HCT116 (cell line): ENCODE results near the gene HDAC5. TPM values are rescaled to one million over a fixed set of nuclear protein-coding genes. Genes with fewer than 3 reads are reported as not detected.

Source experiments
- ATAC-seq: fragments of 200-7000 bp; cut with Tn5 transposase; 2 replicates; pipeline ENCODE4 v1.9.1; 2020; ENCODE audit warnings: mild to moderate bottlenecking, moderate library complexity
- BruUV-seq: library from RNA; stranded (reverse); fragments of 400-500 nt; replicated peaks from 2 replicates; lab custom pipeline; 2021; lab: Mats Ljungman, UMichigan
- CTCF ChIA-PET: fragments of 300-600 bp; sonication (Branson Sonifier 250); formaldehyde crosslinking; loops from one replicate; lab custom pipeline; 2021; ENCODE audit warnings: antibody characterized with exemption; lab: Charles Lee
- POLR2A ChIA-PET: fragments of 300-600, 350-600 bp; sonication (Branson Sonifier 250); formaldehyde crosslinking; loops from one replicate; lab custom pipeline; 2021; ENCODE audit warnings: antibody characterized with exemption; lab: Charles Lee
- RAD21 ChIA-PET, 2 experiments: fragments of 300-600 bp; sonication (Branson Sonifier 250); formaldehyde crosslinking; loops; one replicate each; lab custom pipeline; 2023; ENCODE audit warnings: low total read pairs in 2 of 2; ENCODE audit not compliant: uncharacterized antibody in 2 of 2, unreplicated experiment in 2 of 2, low non-redundant PET in 1 of 2; lab: Charles Lee
- DNase-seq: peaks from one replicate; pipeline ENCODE4 v3.0.0-alpha.2; 2010; ENCODE audit warnings: low read depth, low spot score
- H2AFZ ChIP-seq: fragments of 200-600 bp; shearing (Covaris generic), sonication (generic); 2 replicates; pipeline ENCODE4 v1.6.1; 2017; ENCODE audit warnings: low read depth, mixed run types, mixed read lengths, antibody characterized with exemption, low read length; ENCODE audit not compliant: poor library complexity, severe bottlenecking
- H3K27ac ChIP-seq: 2 replicates; pipeline ENCODE4 v1.5.1; 2012; ENCODE audit warnings: low read depth, low read length
- H3K27me3 ChIP-seq: fragments of 200-600 bp; sonication (generic); 2 replicates; pipeline ENCODE4 v1.6.1; 2016; ENCODE audit warnings: mixed run types, low read length, mixed read lengths; ENCODE audit not compliant: insufficient read depth
- H3K36me3 ChIP-seq, 2 experiments: fragments of 200-500 bp in 1 of 2; fragments of 200-600 bp in 1 of 2; sonication (Bioruptor generic) in 1 of 2; sonication (generic) in 1 of 2; 2 replicates each; pipeline versions ENCODE4 v1.5.1 to v1.6.1; 2014 to 2016; ENCODE audit warnings: low read length in 2 of 2, inconsistent platforms in 1 of 2, mixed read lengths in 1 of 2, mixed run types in 1 of 2; ENCODE audit not compliant: insufficient read depth in 2 of 2, control insufficient read depth in 1 of 2
- H3K4me1 ChIP-seq, 2 experiments: fragments of 200-600 bp in 1 of 2; sonication (generic) in 1 of 2; 2 replicates each; pipeline versions ENCODE4 v1.5.1 to v1.6.1; 2012 to 2017; ENCODE audit warnings: low read length in 2 of 2, inconsistent platforms in 1 of 2, mild to moderate bottlenecking in 1 of 2, mixed read lengths in 1 of 2, mixed run types in 1 of 2, moderate library complexity in 1 of 2; ENCODE audit not compliant: insufficient read depth in 2 of 2, control insufficient read depth in 1 of 2
- H3K4me2 ChIP-seq: fragments of 200-600 bp; sonication (generic); 2 replicates; pipeline ENCODE4 v1.6.1; 2017; ENCODE audit warnings: mixed run types, low read length, mixed read lengths
- H3K4me3 ChIP-seq, 2 experiments: fragments of 200-600 bp in 1 of 2; sonication (generic) in 1 of 2; replicated peaks in 1 of 2; 2 replicates each; pipeline ENCODE4 v1.5.1; 2011 to 2016; ENCODE audit warnings: low read length in 2 of 2, control low read depth in 1 of 2, low read depth in 1 of 2, mild to moderate bottlenecking in 1 of 2, mixed read lengths in 1 of 2, mixed run types in 1 of 2
- H3K79me2 ChIP-seq: fragments of 200-600 bp; sonication (generic); 2 replicates; pipeline ENCODE4 v1.6.1; 2017; ENCODE audit warnings: mild to moderate bottlenecking, mixed run types, low read length, moderate library complexity, mixed read lengths; ENCODE audit not compliant: insufficient read depth
- H3K9ac ChIP-seq: fragments of 200-600 bp; sonication (generic); 2 replicates; pipeline ENCODE4 v1.6.1; 2016; ENCODE audit warnings: low read length, mixed read lengths
- H3K9me2 ChIP-seq: fragments of 200-600 bp; sonication (generic), shearing (Covaris generic); 2 replicates; pipeline ENCODE4 v1.6.1; 2017; ENCODE audit warnings: mixed run types, mild to moderate bottlenecking, moderate library complexity; ENCODE audit not compliant: insufficient read depth
- H3K9me3 ChIP-seq, 2 experiments: fragments of 200-500 bp in 1 of 2; fragments of 200-600 bp in 1 of 2; sonication (Bioruptor generic) in 1 of 2; sonication (generic) in 1 of 2; 2 replicates each; pipeline ENCODE4 v1.6.1; 2014 to 2017; ENCODE audit warnings: low read length in 2 of 2, mixed read lengths in 2 of 2, inconsistent platforms in 1 of 2, low read depth in 1 of 2, mild to moderate bottlenecking in 1 of 2, mixed run types in 1 of 2, moderate library complexity in 1 of 2; ENCODE audit not compliant: control insufficient read depth in 1 of 2, insufficient read depth in 1 of 2
- H4K20me1 ChIP-seq: fragments of 200-600 bp; sonication (generic), shearing (Covaris generic); 2 replicates; pipeline ENCODE4 v1.6.1; 2017; ENCODE audit warnings: mixed run types, mild to moderate bottlenecking, moderate library complexity; ENCODE audit not compliant: insufficient read depth
- CBX3 ChIP-seq: IDR thresholded peaks from 2 replicates; pipeline ENCODE4 v1.6.1; 2012; ENCODE audit warnings: low read depth
- CEBPB ChIP-seq: IDR thresholded peaks from 2 replicates; pipeline ENCODE4 v1.6.1; 2012; ENCODE audit warnings: low read depth
- EGR1 ChIP-seq: IDR thresholded peaks from 2 replicates; pipeline ENCODE4 v1.6.1; 2012; ENCODE audit warnings: low read depth
- ELF1 ChIP-seq: IDR thresholded peaks from 2 replicates; pipeline ENCODE4 v1.6.1; 2012; ENCODE audit warnings: low read depth, borderline replicate concordance
- EZH2phosphoT487 ChIP-seq: fragments of 200-600 bp; IDR thresholded peaks from 2 replicates; pipeline ENCODE4 v1.6.1; 2018; ENCODE audit warnings: antibody characterized with exemption, borderline replicate concordance
- FOSL1 ChIP-seq: IDR thresholded peaks from 2 replicates; pipeline ENCODE4 v1.6.1; 2012; ENCODE audit warnings: low read depth
- JUND ChIP-seq: IDR thresholded peaks from 2 replicates; pipeline ENCODE4 v1.6.1; 2012
- MAX ChIP-seq: IDR thresholded peaks from 2 replicates; pipeline ENCODE4 v1.6.1; 2012
- POLR2A ChIP-seq: IDR thresholded peaks from 2 replicates; pipeline ENCODE4 v1.7.0; 2011; ENCODE audit warnings: borderline replicate concordance; ENCODE audit not compliant: insufficient read depth, insufficient read length; ENCODE audit errors: extremely low read depth
- POLR2AphosphoS5 ChIP-seq: IDR thresholded peaks from 2 replicates; pipeline ENCODE4 v1.6.1; 2011; ENCODE audit warnings: mild to moderate bottlenecking, low read depth, low read length, moderate library complexity
- RAD21 ChIP-seq: IDR thresholded peaks from 2 replicates; pipeline ENCODE4 v1.6.1; 2012; ENCODE audit warnings: low read depth, mild to moderate bottlenecking
- SP1 ChIP-seq: IDR thresholded peaks from 2 replicates; pipeline ENCODE4 v1.6.1; 2012; ENCODE audit warnings: low read depth
- TCF7L2 ChIP-seq: IDR thresholded peaks from 2 replicates; pipeline ENCODE4 v1.7.0; 2011; ENCODE audit warnings: borderline replicate concordance, inconsistent platforms; ENCODE audit not compliant: insufficient read depth, insufficient read length; ENCODE audit errors: extremely low read depth
- YY1 ChIP-seq: IDR thresholded peaks from 2 replicates; pipeline ENCODE4 v1.6.1; 2011; ENCODE audit warnings: low read length, low read depth, moderate library complexity, mild to moderate bottlenecking; ENCODE audit not compliant: insufficient replicate concordance; ENCODE audit errors: extremely low read depth
- ZBTB33 ChIP-seq: IDR thresholded peaks from 2 replicates; pipeline ENCODE4 v1.6.1; 2011; ENCODE audit warnings: mild to moderate bottlenecking, low read length, moderate library complexity; ENCODE audit not compliant: insufficient replicate concordance; ENCODE audit errors: extremely low read depth
- ZNF274 ChIP-seq: fragments of 200-500 bp; sonication (Bioruptor generic); IDR thresholded peaks from 2 replicates; pipeline ENCODE4 v1.6.1; 2014; ENCODE audit warnings: mild to moderate bottlenecking, low read depth, low read length, inconsistent platforms
- intact Hi-C: fragments of 100-400 bp; cut with micrococcal nuclease; formaldehyde crosslinking; loops from 2 replicates; pipeline ENCODE4 v1.10.0; 2022
- total RNA-seq: library from RNA; stranded (reverse); gene quantifications from one replicate; pipeline ENCODE4 v1.2.1, GENCODE V29; 2021; ENCODE audit not compliant: unreplicated experiment

HDAC5 gene
- total RNA-seq, 1 experiment from 2014 or later = 32.9 TPM

GRCh38 chr17:44077595-44077909 is 45.9 kb downstream of the HDAC5 start:
- BruUV-seq = no TSS peak
- intact Hi-C loops = no loop called here
- no peak for DNase-seq
- CTCF ChIA-PET = no interaction called here
- Histone ChIP-seq H3K4me2 (no peak overlapping the region), H3K27ac (no peak overlapping the region), H3K9ac (no peak overlapping the region), H3K4me1 (peaks cover 9 to 12% of the 10 kb centered on the region in 2 experiments), H3K4me3 (no peak overlapping the region), H3K27me3 (no peaks in the 10 kb centered on the region), H3K9me2 (no peaks in the 10 kb centered on the region), H4K20me1 (no peaks in the 10 kb centered on the region), H3K36me3 (peaks cover 10 to 13% of the 10 kb centered on the region in 2 experiments; a peak in 2 of 4 replicates), H2AFZ (no peak overlapping the region), H3K79me2 (peaks cover 6% of the 10 kb centered on the region; the same call in 1 of the 2 replicates), H3K9me3 (no peaks in the 10 kb centered on the region)
- POLR2A ChIA-PET = no interaction called here
- TF ChIP-seq FOSL1 (no peak), ZBTB33 (no peak), EGR1 (no peak), ELF1 (no peak), POLR2A (no peak), JUND (no peak), ZNF274 (no peak), MAX (no peak), YY1 (no peak), TCF7L2 (no peak), CBX3 (no peak), EZH2phosphoT487 (no peak), CEBPB (no peak), RAD21 (no peak), SP1 (no peak), POLR2AphosphoS5 (no peak)
- ATAC-seq = no peak
- RAD21 ChIA-PET = no interaction called here
